Measurements from ENCODE around the gene ANKDD1B.
"Not testable (repeated sequence)": the region's sequence is repeated elsewhere in the genome, so short reads cannot be mapped to it uniquely, and the experiment has no call there.

ANKDD1B gene

DNA sequence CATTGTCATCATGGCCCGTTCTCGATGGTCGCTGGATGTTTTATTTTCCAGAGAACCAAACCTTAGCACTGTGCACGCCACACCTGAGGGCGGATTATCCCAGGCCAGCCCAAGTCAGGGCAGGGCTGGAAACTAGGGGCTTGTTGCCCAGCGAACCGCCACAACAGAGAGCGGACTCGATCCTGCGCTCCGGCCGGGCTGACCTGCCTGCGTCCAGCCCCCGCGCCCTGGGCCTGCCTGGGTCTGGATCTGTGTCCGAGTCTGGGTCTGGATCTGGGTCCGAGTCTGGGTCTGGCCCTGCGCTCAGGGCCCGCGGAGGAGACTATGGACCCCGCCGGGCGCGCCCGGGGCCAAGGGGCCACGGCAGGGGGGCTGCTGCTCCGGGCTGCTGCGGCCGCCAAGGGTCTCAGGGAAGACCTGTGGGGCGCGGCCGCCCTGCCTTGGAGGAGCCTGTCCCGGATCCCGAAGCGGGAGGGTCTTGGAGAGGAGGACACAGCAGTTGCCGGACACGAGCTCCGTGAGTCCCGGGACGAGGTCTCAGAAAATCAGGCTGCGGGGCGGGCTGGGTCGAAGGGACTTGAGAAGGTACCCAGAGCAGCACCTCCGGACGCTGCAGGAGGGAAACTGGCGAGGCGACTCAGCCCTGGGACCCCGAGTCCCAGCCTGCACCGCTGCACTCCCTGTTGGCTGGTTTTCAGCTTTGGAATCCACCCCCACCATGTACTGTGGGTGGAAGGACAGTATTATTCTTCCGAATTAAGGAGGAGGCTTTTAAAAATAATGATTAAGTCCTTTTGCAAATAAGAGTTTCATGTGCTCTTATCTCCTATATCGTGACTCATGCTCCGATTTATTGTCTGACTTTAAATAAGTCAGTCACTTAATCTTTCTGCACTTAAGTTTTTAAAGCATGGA lies at the start of gene ANKDD1B:
ANKDD1B (plus strand) TSS at position 143 of the 915 bp plus-strand sequence; CDS start at position 325, 182 bp downstream.
- in situ Hi-C loops (cut with HindIII; ENCODE audit: low sequenced_read_pairs) = no loop called here

DNA sequence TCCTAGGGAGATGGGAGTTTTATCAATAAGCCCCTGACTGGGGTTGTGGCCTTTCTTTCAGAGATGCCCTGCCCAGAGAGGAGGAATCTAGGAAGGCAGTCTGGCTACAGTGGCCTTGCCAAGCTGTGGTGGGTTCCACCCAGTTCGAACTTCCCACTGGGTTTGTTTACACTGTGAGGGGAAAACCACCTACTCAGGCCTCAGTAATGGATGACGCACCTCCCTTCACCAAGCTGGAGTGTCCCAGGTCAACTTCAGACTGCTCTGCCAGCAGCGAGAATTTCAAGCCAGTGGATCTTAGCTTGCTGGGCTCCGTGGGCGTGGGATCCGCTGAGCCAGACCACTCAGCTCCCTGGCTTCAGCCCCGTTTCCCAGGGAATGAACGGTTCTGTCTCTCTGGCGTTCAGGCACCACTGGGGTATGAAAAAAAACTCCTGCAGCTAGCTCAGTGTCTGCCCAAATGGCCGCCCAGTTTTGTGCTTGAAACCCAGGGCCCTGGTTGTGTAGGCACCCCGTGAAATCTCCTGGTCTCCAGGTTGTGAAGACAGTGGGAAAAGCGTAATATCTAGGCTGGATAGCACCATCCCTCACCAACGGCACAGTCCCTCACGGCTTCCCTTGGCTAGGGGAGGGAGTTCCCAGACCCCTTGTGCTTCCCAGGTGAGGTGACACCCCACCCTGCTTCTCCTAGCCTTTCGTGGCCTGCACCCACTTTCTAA lies 45.1 kb upstream of the ANKDD1B start:
- in situ Hi-C loops (cut with HindIII; ENCODE audit: low sequenced_read_pairs) = loop anchor here (5.0 kb wide), 1 partner anchor 59 kb away; no protein-coding TSS in a partner anchor

DNA sequence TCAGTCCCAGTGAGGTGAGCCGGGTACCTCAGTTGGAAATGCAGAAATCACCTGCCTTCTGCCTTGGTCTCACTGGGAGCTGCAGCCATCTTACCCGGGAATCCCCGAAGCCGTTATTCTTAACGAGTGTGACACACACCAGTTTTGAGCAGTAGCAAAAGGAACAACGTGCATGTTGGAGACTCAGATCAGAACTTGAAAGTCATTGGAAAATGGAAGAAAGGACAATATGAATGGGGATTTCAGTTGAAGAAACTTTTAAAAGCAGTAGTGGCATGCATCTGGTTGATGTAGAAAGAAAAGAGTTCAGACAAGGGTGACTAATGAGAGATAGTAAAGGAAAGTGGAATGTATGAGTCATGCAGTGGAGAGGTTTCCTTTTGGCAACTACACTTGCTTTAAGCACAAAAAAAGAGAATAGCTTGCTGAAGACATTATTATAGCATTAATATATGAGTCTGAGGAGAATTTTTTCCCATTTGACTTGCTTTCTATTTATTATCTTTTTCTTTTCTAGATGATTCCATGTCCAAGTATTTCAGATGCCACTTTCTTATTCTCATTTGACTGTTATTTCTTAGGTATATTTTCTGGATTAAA lies 44.4 kb upstream of the ANKDD1B start:
- in situ Hi-C loops (cut with HindIII; ENCODE audit: low sequenced_read_pairs) = loop anchor here (5.0 kb wide), 1 partner anchor 60 kb away; no protein-coding TSS in a partner anchor

DNA sequence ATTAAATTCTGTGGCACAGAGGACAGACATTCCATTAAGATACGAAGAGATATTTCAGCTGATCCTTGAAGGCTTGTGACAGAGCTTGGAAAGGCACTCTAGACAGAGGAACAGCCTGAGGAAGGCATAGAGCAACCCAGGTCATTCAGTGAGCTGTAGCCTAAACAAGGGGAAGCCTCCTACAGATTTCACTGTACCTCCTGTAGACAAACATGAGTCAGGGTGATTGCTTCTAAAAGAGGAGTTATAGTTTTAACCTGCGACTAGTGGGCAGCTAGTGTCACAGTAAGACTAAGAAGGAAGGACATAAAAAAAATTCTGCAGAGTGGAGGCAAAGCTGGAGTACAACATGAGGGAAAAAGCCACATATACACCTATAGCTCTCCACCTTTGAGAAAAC lies 43.5 kb upstream of the ANKDD1B start:
- in situ Hi-C loops (cut with HindIII; ENCODE audit: low sequenced_read_pairs) = loop anchor here (5.0 kb wide), 1 partner anchor 60 kb away; no protein-coding TSS in a partner anchor

DNA sequence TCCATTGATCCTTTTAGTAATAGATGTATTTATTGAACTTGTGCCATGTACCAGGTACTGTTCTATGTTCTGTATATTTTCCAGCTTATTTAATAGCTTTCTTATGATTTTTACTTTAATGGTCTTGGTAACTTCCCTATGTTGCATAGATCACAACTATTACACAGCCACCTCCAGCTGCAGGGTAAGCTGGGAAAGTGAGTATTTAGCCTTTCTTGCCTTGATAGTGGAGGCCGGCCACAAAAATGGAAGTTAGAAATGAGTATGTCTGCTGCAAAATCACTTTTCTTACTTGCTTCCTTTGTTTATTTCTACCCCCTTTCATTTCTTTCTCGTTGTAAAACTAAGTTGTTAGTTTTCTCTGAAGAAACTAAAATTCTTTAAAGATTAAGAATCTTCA lies 43.1 kb upstream of the ANKDD1B start:
- in situ Hi-C loops (cut with HindIII; ENCODE audit: low sequenced_read_pairs) = loop anchor here (5.0 kb wide), 1 partner anchor 61 kb away; no protein-coding TSS in a partner anchor

DNA sequence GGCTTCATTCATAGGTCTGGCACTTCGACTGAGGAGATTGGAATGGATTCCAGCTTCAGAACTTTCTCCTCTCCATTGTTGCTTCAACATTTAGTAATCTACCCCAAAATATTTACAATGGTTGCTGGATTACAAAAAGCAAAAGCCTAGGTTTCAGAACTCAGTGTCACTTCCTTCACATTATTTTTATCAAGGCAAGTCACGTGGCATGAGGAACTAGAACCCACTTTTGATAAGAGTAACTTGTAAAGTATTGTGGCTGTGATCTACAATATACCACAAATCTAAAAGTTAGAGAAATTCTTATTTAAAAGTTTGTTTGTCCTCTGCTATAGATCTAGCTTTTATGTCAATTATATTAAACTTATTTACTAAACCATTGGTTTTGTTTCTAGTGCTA lies 39.7 kb upstream of the ANKDD1B start:
- in situ Hi-C loops (cut with HindIII; ENCODE audit: low sequenced_read_pairs) = no loop called here

DNA sequence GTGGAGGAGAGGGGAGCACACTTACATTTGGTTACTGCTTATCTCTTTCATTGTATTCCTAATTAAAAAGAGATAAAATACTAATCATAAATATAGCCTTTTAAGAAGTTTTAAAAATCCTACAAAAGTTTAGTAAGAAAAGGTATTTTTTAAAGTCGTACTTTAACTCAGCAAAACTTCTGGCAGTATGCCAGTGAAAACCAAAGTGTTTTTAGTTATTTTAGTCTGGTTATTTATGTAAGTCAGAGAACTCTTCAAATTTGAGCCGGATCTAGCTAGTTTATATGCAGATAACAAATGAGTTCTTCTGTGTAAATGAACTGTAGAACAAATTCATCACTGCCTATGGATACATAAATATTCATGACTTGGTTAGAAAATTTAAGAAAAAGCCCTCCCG lies 36.5 kb upstream of the ANKDD1B start:
- in situ Hi-C loops (cut with HindIII; ENCODE audit: low sequenced_read_pairs) = no loop called here

DNA sequence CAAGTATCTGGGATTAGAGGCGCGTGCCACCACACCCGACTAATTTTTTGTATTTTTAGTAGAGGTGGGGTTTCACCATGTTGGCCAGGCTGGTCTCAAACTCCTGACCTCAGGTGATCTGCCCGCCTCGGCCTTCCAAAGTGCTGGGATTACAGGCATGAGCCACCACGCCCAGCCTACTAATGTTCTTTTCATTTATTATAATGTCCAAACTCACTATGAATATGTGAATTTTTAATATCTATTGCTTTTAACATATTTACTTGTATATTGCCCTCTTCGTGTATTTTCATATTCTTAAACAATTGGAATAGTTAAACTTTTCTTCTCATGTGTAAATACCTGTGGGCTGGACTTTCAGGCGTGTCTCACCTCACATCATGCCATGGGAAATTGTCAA lies 33.0 kb upstream of the ANKDD1B start:
- in situ Hi-C loops (cut with HindIII; ENCODE audit: low sequenced_read_pairs) = not testable (repeated sequence)

DNA sequence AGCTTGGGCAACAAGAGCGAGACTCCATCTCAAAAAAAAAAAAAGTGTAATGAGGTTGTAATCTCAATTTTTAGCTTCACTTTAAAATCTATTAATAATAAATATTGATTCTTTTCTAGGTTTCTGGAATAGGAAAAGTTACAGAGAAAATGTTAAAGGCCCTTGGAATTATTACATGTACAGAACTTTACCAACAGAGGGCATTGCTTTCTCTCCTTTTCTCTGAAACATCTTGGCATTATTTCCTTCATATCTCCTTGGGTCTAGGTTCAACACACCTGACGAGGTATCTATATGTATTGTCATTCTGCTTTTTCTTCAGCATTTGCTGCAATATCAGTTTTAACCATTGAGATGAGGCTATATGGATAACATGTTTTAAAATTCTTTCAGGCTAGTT lies 26.6 kb upstream of the ANKDD1B start:
- in situ Hi-C loops (cut with HindIII; ENCODE audit: low sequenced_read_pairs) = no loop called here

DNA sequence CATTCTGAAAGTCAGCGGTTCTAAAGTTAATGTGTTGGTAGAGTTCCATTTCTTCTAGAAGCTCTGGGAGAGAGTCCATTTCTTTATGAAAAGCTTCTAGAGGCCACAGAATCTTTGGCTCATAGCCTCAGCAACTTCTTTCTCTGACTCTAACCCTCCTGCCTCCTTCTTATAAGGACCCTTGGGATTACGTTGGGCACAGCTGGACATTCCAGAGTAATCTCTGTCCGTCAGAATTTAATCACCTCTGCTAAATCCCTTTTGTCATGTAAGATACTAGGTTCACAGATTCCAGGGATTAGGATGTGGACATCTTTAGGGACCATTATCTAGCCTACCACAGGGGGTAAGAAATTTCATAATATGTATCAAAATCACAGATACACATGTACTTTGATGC lies 22.6 kb upstream of the ANKDD1B start:
- in situ Hi-C loops (cut with HindIII; ENCODE audit: low sequenced_read_pairs) = no loop called here

DNA sequence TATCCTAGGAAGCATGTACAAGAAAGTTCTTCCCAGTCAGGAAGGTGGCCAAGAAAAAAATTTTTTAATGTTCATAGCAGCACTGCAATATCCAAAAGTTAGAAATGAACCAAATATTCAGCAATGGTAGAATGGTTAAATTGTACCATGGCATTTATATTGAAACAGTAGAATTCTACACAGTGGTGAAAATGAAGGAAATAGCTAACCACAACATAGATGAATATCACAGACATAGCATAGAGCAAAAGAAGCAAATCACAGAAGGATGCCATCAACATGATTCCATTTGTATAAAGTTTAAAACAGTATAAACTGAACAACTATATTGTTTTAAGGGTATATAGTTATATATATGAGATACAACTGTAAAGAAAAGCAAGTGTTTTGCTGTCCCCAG lies 10.7 kb upstream of the ANKDD1B start:
- in situ Hi-C loops (cut with HindIII; ENCODE audit: low sequenced_read_pairs) = no loop called here

DNA sequence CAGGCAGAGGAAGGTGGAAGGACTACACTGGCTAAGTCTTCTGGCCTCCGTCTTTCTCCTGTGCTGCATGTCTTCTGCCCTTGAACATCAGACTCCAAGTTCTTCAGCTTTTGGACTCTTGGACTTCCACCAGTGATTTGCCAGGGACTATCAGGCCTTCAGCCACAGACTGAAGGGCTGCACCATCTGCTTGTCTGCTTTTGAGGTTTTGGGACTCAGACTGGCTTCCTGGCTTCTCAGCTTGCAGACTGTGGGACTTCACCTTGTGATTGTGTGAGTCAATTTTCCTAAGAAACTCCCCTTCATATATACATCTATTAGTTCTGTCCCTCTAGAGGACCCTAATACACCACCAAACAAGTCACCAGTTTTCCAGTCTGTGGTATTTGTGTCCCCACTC lies 9.7 kb upstream of the ANKDD1B start:
- in situ Hi-C loops (cut with HindIII; ENCODE audit: low sequenced_read_pairs) = no loop called here

DNA sequence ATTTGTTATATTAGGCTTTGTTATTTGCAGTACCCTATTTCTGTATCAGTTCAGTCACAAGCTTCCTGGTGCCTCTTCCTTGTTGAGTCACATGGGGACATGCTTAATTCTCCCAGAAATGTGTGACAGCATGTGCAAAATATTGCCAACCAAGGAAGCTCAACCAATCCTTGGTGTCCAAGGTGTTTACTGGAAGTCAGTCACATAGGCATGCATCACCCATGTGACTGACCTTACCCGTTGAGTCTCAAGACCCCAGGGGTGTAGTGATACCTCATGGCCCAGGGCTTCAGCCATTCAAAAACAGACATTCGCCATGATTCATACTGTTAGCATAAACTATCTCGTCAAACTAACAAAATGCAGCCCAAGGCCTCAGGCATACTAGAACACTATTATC lies 9.3 kb upstream of the ANKDD1B start:
- in situ Hi-C loops (cut with HindIII; ENCODE audit: low sequenced_read_pairs) = no loop called here

DNA sequence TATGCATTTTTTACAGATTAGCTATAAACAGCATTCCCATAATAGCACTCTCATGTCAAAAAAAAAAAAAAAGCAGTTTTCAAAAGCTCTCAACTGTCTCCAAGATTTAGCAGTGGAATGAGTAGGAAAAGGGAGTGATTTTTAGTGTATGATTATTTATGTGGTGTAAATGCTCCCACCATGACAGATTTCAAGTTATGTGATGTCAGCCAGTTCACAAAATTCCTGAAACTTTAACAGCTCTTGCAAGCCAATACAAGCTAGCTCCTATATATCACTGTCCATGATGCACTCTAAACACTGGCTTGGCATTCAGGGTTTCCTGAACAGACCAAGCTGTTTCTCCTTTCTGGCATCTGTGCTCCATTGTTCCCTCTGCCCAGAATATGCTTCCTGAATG lies 7.9 kb upstream of the ANKDD1B start:
- in situ Hi-C loops (cut with HindIII; ENCODE audit: low sequenced_read_pairs) = no loop called here

DNA sequence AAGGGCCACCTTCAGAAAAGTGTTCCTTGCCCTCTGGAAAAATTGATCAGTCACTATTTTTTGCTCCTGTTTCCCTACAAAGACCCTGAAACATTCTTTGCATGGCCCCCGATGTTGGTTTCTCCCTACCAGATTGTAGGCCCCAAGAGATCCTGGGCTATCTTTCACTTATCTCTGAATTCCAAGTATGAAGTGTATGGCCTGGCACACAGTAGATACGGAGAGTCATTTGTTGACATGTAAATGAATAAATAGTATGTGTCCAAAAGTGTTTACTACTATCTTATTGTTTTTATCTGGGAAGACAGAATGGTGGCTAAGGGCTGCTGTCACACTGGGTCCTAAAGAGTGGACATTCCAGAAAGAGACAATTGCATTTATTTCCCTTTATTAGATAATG lies 7.4 kb upstream of the ANKDD1B start:
- in situ Hi-C loops (cut with HindIII; ENCODE audit: low sequenced_read_pairs) = no loop called here

DNA sequence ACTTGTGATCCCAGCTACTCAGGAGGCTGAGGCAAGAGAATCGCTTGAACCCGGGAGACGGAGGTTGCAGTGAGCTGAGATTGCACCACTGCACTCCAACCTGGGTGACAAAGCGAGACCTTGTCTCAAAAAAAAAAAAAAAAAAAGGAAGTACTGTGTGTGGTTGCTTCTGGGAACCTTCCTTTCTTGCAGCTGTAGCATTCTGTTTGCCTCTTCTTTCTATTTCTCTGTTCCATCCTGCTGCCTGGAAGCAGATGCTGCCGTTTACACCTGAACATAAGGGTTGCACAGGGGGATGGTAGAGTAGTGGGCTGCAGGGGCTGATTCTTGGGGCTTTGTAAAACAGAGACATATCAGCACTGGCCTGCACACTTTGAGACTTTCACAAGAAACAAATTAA lies 3.9 kb upstream of the ANKDD1B start:
- in situ Hi-C loops (cut with HindIII; ENCODE audit: low sequenced_read_pairs) = not testable (repeated sequence)

DNA sequence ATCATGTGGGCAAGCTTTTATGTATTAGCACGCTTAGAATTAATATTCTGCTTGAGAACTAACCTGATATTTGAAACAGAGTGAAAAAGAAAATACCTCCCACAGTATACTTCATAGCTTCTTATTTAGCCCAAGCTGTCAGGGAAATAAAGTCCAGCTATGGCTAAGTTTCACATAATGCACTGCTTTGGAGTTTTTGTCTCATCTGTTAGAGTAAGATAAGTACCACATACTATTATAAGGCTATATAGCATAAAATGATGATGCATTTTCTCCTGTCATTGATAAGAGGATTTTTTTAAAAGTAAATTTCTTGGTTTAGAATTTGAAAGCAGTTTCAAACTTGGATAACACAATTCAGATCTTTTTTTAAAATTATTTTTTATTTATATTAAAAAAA lies 2.4 kb upstream of the ANKDD1B start:
- in situ Hi-C loops (cut with HindIII; ENCODE audit: low sequenced_read_pairs) = no loop called here

DNA sequence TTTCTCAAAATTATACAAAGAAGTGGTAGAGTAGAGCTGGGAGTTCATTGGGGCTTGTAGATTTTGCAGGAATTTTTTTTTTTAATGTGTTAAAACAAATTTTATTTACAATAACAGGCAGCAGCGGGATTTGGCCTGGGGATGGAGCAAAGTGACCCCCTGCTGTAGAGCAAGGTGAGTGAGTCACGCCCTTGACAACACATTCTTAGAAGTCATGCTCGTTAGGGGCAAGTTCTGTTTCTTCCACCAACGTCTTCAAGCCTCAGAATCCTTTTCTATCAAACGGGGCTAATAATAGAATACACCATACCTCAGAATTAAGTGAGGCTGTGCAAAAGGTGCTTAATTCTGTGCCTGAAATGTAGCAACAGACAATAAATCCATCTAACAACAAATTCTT lies 1.1 kb upstream of the ANKDD1B start:
- in situ Hi-C loops (cut with HindIII; ENCODE audit: low sequenced_read_pairs) = no loop called here

DNA sequence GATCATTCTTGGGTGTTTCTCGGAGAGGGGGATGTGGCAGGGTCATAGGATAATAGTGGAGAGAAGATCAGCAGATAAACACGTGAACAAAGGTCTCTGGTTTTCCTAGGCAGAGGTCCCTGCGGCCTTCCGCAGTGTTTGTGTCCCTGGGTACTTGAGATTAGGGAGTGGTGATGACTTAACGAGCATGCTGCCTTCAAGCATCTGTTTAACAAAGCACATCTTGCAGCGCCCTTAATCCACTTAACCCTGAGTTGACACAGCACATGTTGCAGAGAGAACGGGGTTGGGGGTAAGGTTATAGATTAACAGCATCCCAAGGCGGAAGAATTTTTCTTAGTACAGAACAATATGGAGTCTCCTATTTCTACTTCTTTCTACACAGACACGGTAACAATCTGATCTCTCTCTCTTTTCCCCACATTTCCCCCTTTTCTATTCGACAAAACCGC lies 368 bp upstream of the ANKDD1B start:
- in situ Hi-C loops (cut with HindIII; ENCODE audit: low sequenced_read_pairs) = not testable (repeated sequence)

DNA sequence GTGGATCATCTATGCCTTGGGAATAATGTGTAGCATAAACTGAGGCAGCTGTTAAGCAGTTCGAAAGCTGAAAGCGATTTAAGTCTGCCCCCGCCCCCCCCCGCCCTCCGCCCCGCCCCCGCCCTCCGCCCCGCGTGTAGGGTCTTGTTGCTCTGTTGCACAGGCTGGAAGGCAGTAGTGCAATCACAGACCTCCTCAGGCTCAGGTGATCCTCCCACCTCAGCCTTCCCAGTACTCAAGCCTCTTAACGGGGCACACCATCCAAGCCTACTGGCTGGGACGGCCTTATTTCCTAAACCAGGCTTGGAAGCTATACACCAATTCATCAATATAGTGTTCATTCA lies 945 bp downstream of the ANKDD1B start:
- in situ Hi-C loops (cut with HindIII; ENCODE audit: low sequenced_read_pairs) = no loop called here

DNA sequence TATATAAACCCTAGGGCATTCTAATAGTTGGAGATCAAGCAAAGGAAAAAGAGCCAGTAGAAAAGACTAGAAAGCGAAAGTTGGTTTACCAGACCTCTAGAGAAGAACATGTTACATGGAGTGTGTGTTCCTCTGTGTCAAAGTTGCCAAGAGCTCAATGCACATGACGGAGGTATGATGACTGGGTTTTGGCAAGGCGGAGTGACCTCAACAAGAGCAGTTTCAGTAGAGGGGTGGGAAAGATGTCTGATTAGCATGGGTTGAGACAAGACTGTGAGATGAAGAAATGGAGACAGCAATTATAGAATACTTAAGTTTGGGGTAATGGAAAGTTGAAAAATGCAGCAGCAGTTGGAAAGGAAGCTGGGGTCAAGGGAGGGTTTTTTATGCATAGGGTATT lies 1.6 kb downstream of the ANKDD1B start:
- in situ Hi-C loops (cut with HindIII; ENCODE audit: low sequenced_read_pairs) = no loop called here

DNA sequence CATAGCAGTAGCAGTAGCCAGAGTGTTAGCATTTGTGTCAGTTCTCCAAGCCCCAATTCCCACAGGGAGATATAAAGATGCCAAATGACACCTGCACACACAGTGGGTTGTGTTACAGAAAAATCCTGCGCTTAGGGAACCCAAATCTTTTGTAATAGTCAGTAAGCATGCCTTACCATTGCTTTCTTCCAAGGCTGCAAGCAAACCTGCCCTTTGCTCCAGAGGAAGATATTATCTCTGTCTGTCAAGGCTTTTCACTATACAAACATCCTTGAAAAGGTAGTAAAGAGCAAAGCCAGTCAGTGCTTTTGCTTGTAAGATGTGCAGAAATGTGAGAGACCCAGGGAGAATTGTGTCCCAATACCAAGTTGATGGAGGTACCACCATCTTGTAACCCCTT lies 2.9 kb downstream of the ANKDD1B start:
- in situ Hi-C loops (cut with HindIII; ENCODE audit: low sequenced_read_pairs) = no loop called here
